Thyroid gland (tissue), 4 donors: ENCODE data around the gene ARHGAP28.

Experiments used
- POLR2A ChIP-seq, 2 donors: fragments of 450-650 bp; IDR thresholded peaks; one replicate each; pipeline ENCODE4 v1.6.1; 2017; ENCODE audit warnings: antibody characterized with exemption in 2 of 2, mild to moderate bottlenecking in 2 of 2, moderate library complexity in 1 of 2
- TF ChIP-seq, protein P1 (sequence below), 6 experiments: fragments of 200-600 bp in 3 of 6; fragments of 450-650 bp in 3 of 6; sonication (generic) in 3 of 6; IDR thresholded peaks; one replicate each; pipeline ENCODE4 v1.5.1; 2016 to 2019; ENCODE audit warnings: antibody characterized with exemption in 6 of 6, mild to moderate bottlenecking in 2 of 6, inconsistent platforms in 1 of 6, moderate library complexity in 1 of 6

DNA sequence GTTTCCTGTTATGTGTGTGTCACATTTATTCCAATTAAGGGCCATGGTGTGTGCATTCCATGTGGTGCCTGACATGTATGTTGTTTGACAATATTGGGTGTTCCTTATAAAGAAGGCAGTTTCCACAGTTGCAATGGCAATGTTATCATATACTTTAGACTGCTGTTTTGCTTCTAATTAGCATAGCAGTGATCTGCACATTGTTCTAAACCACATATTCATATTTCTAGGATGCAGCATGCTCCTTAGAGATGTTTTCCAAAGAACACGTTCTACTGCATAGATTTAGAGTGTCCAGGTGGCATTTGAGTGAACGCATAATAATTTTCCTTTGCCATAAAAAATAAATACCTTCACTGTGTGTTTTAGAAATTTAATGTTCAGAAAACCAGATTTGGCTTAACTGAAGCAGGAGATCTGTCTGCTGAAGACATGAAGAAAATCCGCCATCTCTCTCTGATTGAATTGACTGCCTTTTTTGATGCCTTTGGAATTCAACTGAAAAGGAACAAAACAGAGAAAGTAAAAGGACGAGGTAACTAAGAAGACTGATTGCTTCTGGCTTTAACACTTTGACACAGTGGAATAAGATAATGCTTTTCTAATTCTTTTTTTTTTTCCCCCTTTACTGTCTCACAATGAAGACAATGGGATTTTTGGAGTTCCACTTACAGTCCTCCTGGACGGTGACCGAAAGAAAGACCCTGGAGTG lies 143.7 kb downstream of the ARHGAP28 start:
- TF ChIP-seq, protein P1, sequence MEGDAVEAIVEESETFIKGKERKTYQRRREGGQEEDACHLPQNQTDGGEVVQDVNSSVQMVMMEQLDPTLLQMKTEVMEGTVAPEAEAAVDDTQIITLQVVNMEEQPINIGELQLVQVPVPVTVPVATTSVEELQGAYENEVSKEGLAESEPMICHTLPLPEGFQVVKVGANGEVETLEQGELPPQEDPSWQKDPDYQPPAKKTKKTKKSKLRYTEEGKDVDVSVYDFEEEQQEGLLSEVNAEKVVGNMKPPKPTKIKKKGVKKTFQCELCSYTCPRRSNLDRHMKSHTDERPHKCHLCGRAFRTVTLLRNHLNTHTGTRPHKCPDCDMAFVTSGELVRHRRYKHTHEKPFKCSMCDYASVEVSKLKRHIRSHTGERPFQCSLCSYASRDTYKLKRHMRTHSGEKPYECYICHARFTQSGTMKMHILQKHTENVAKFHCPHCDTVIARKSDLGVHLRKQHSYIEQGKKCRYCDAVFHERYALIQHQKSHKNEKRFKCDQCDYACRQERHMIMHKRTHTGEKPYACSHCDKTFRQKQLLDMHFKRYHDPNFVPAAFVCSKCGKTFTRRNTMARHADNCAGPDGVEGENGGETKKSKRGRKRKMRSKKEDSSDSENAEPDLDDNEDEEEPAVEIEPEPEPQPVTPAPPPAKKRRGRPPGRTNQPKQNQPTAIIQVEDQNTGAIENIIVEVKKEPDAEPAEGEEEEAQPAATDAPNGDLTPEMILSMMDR (IDR thresholded peaks at IDR 0.05) = no peak
- TF ChIP-seq POLR2A (IDR thresholded peaks at IDR 0.05) = no peak
